Suprapubic skin (tissue), 4 donors: ENCODE measurements around the gene SYNE1. TPM values are rescaled to one million over a fixed set of nuclear protein-coding genes. Genes with fewer than 3 reads are reported as not detected.

Source experiments
- DNase-seq, 2 donors: peaks; one replicate each; pipeline ENCODE4 v3.0.0-alpha.2; 2019; ENCODE audit warnings: low spot score in 2 of 2
- H3K27ac ChIP-seq: fragments of 200-600 bp; sonication (generic); one replicate; pipeline ENCODE4 v1.5.1; 2019
- H3K27me3 ChIP-seq: fragments of 200-600 bp; sonication (generic); one replicate; pipeline ENCODE4 v1.5.1; 2019
- H3K36me3 ChIP-seq: fragments of 200-600 bp; sonication (generic); one replicate; pipeline ENCODE4 v1.5.1; 2019
- H3K4me1 ChIP-seq: fragments of 200-600 bp; sonication (generic); one replicate; pipeline ENCODE4 v1.5.1; 2019
- H3K4me3 ChIP-seq: fragments of 200-600 bp; sonication (generic); one replicate; pipeline ENCODE4 v1.5.1; 2019; ENCODE audit warnings: mild to moderate bottlenecking
- H3K9me3 ChIP-seq: fragments of 200-600 bp; sonication (generic); one replicate; pipeline ENCODE4 v1.5.1; 2019
- EP300 ChIP-seq: sonication (generic); formaldehyde crosslinking; IDR thresholded peaks from one replicate; pipeline ENCODE4 v1.6.1; 2017; ENCODE audit warnings: antibody characterized with exemption
- POLR2A ChIP-seq, 2 donors: fragments of 450-650 bp; IDR thresholded peaks; one replicate each; pipeline ENCODE4 v1.6.1; 2017; ENCODE audit warnings: antibody characterized with exemption in 2 of 2, mild to moderate bottlenecking in 2 of 2, moderate library complexity in 2 of 2
- POLR2AphosphoS5 ChIP-seq, 3 donors: sonication (generic); formaldehyde crosslinking; IDR thresholded peaks; one replicate each; pipeline ENCODE4 v1.6.1; 2017; ENCODE audit warnings: antibody characterized with exemption in 3 of 3
- WGBS: methylation state at CpG from one replicate; pipeline ENCODE4 v1.1.5; 2018; 5-methylcytosine and 5-hydroxymethylcytosine counted together
- total RNA-seq, 4 donors: library from RNA; depleted of rRNA; stranded (reverse); fragments of >200 nt; gene quantifications; one replicate each; pipeline ENCODE4 v1.1.0, GENCODE V29; 2016
- TF ChIP-seq, protein P1 (sequence below), 2 donors: fragments of 200-600 bp in 1 of 2; fragments of 450-650 bp in 1 of 2; sonication (generic) in 1 of 2; IDR thresholded peaks; one replicate each; pipeline ENCODE4 v1.5.1; 2016 to 2019; ENCODE audit warnings: antibody characterized with exemption in 2 of 2, mild to moderate bottlenecking in 1 of 2, moderate library complexity in 1 of 2

SYNE1 gene
- total RNA-seq, 4 donors from 2014 or later: 105 to 184 (median 132) TPM

DNA sequence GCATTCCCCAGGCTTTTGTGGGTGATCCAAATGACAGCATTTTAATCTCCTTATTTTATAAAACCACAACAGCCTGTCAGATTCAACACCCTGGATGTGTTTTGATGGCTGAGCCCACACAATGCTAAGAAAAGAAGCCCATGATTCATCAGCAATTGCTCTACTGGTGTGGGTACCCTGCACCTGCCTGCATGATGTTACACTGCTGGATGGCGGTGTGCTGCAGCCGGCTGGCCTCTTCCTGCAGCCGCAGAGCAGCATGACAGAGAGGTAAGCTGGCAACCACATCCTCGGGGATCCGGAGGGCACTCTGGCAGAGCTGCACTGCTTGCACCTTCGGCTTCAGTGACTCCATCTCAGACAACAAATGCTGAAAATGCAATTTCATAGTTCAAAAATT lies 327.5 kb downstream of the SYNE1 start:
- H3K9me3 ChIP-seq: no peaks in the 10 kb centered on the region
- H3K4me3 ChIP-seq: no peak overlapping the region
- no peaks in the 10 kb centered on the region for H3K4me1 ChIP-seq
- H3K36me3 ChIP-seq: peaks cover 35% of the 10 kb centered on the region
- H3K27me3 ChIP-seq: no peaks in the 10 kb centered on the region
- WGBS: 77% methylated on average over 6 of the region's 6 CpGs
- DNase-seq: no peak
- no peak for TF ChIP-seq EP300
- no peak for TF ChIP-seq POLR2A (IDR thresholded peaks at IDR 0.05)
- TF ChIP-seq, protein P1, sequence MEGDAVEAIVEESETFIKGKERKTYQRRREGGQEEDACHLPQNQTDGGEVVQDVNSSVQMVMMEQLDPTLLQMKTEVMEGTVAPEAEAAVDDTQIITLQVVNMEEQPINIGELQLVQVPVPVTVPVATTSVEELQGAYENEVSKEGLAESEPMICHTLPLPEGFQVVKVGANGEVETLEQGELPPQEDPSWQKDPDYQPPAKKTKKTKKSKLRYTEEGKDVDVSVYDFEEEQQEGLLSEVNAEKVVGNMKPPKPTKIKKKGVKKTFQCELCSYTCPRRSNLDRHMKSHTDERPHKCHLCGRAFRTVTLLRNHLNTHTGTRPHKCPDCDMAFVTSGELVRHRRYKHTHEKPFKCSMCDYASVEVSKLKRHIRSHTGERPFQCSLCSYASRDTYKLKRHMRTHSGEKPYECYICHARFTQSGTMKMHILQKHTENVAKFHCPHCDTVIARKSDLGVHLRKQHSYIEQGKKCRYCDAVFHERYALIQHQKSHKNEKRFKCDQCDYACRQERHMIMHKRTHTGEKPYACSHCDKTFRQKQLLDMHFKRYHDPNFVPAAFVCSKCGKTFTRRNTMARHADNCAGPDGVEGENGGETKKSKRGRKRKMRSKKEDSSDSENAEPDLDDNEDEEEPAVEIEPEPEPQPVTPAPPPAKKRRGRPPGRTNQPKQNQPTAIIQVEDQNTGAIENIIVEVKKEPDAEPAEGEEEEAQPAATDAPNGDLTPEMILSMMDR (IDR thresholded peaks at IDR 0.05): no peak
- TF ChIP-seq POLR2AphosphoS5 (IDR thresholded peaks at IDR 0.05): no peak
- H3K27ac ChIP-seq: no peak overlapping the region

DNA sequence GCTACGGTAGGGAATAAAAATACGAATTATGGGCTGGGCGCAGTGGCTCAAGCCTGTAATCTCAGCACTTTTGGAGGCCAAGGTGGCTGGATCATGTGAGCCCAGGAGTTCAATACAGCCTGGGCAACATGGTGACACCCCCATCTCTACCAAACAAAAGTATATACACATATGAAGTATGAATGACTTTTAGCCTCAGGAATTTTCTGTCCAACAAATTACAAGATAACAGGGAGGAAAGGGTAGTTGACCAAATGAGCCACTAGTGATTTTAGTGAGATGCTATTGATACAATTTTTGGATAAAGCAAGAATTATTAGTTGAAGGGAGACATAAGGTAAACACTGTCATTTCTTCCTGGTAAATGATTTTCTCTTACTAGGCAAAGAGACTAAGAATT lies 328.2 kb downstream of the SYNE1 start:
- H3K36me3 ChIP-seq: peaks cover 38% of the 10 kb centered on the region
- no peaks in the 10 kb centered on the region for H3K4me1 ChIP-seq
- no peak for DNase-seq
- no peaks in the 10 kb centered on the region for H3K9me3 ChIP-seq
- WGBS: 92% methylated on average over 3 of the region's 3 CpGs
- no peak overlapping the region for H3K27ac ChIP-seq
- no peaks in the 10 kb centered on the region for H3K27me3 ChIP-seq
- TF ChIP-seq EP300: no peak
- TF ChIP-seq POLR2A (IDR thresholded peaks at IDR 0.05): no peak
- no peak for TF ChIP-seq POLR2AphosphoS5 (IDR thresholded peaks at IDR 0.05)
- TF ChIP-seq, protein P1 (IDR thresholded peaks at IDR 0.05): no peak
- no peak overlapping the region for H3K4me3 ChIP-seq

DNA sequence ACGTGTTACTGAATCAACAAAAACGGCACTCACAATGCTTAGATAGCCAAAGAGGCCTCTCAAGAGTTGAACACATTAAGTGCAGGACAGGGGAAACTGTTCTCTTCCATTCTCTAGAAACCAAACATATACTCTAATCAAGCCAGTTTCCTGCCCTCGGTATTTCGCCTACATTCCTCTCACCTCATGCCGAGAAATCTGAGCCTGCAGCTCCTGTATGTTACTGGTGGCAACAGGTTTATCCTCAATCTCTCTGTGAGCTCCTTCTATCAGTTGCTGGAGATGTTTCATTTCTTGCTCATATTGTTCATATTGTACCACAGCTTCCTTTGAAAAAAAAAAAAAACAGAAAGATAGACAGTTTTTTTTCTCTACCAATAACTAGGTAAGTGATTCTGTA lies 328.9 kb downstream of the SYNE1 start:
- DNase-seq: no peak
- peaks cover 38% of the 10 kb centered on the region for H3K36me3 ChIP-seq

DNA sequence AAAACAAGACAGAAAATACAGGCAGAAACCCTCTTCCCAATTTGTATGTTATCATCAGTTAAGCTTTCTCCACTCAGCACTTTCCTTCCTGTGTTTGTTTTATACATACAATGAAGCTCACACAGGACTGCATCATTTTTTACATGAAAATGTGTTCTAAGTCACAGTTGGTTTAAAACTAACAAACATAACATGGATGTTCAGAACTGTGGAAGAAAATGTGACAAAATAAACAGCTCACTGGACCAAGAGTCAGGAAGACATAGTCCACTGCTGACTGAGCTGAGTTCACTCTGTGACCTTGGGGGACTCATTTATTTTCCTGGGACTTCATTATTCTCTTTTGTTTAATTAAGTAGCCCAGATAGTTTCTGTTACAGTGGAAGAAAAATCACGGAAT lies 331.5 kb downstream of the SYNE1 start:
- Histone ChIP-seq H3K4me1 (peaks cover 14% of the 10 kb centered on the region), H3K9me3 (no peaks in the 10 kb centered on the region), H3K4me3 (no peak overlapping the region), H3K36me3 (peaks cover 38% of the 10 kb centered on the region), H3K27ac (no peak overlapping the region), H3K27me3 (no peaks in the 10 kb centered on the region)
- TF ChIP-seq, protein P1 (IDR thresholded peaks at IDR 0.05): no peak
- no peak for TF ChIP-seq POLR2A (IDR thresholded peaks at IDR 0.05)
- no peak for DNase-seq
- 71% methylated on average over 1 of the region's 1 CpG for WGBS

More for the DNA sequence above, 328.9 kb downstream of the SYNE1 start:
- WGBS: 85% methylated on average over 5 of the region's 5 CpGs
- Histone ChIP-seq H3K27ac (no peak overlapping the region), H3K27me3 (no peaks in the 10 kb centered on the region), H3K4me3 (no peak overlapping the region), H3K4me1 (no peaks in the 10 kb centered on the region), H3K9me3 (no peaks in the 10 kb centered on the region)
- no peak for TF ChIP-seq EP300
- no peak for TF ChIP-seq POLR2A (IDR thresholded peaks at IDR 0.05)
- TF ChIP-seq, protein P1 (IDR thresholded peaks at IDR 0.05): no peak
- no peak for TF ChIP-seq POLR2AphosphoS5 (IDR thresholded peaks at IDR 0.05)

DNA sequence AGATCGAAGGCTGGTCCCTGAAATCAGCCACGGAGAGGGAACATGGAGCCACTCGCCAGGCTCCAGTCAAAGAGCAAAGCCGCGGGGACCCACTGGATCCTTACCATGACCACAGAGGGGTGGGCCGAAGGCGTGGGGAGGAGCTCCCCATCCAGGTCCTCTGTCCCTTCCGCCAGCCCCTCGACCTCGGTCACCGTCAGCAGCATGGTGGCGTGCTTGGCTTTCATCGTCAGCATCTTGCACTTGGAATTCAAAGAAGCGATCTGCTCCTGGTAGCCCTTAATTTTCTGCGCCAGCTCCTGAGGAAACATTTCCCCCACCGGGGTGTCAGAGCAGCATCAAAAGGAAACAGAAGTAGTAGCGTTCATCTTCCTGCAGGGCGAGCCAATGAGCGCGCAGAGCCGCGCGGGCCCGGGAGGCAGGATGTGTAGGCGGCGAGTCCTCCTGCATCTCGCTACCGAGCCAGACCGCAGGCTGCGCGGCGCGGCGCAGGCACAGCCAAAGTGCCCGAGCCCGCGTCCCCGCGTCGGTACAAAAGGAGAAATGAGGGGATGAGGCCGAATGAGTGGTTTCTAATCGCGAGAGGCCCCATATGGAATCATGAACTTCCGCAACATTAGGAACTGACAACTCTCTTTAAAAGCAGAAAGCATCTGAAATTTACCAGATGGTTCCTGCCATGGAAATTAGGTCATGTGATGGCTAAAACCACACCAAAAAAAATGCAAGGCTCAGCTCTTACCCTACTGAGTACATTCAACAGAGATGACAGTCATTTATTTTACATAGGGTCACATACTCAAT lies 335.2 kb downstream of the SYNE1 start:
- no peaks in the 10 kb centered on the region for H3K27me3 ChIP-seq
- peak overlapping the region; percentile 76 for H3K27ac ChIP-seq
- no peaks in the 10 kb centered on the region for H3K9me3 ChIP-seq
- TF ChIP-seq POLR2AphosphoS5 (IDR thresholded peaks at IDR 0.05) (no peak), POLR2A (IDR thresholded peaks at IDR 0.05) (peak in 1 of 2 donors; percentile 13), EP300 (no peak)
- TF ChIP-seq, protein P1 (IDR thresholded peaks at IDR 0.05): peak; percentile 33 to 65
- peak; percentile 90 to 91 for DNase-seq
- H3K4me1 ChIP-seq: peaks cover 14% of the 10 kb centered on the region
- peak overlapping the region; percentile 63 for H3K4me3 ChIP-seq
- WGBS: under 1% methylated on average over 36 of the region's 44 CpGs
- H3K36me3 ChIP-seq: peaks cover 12% of the 10 kb centered on the region
